ENCODE results near the gene TK2.

TK2 gene

DNA sequence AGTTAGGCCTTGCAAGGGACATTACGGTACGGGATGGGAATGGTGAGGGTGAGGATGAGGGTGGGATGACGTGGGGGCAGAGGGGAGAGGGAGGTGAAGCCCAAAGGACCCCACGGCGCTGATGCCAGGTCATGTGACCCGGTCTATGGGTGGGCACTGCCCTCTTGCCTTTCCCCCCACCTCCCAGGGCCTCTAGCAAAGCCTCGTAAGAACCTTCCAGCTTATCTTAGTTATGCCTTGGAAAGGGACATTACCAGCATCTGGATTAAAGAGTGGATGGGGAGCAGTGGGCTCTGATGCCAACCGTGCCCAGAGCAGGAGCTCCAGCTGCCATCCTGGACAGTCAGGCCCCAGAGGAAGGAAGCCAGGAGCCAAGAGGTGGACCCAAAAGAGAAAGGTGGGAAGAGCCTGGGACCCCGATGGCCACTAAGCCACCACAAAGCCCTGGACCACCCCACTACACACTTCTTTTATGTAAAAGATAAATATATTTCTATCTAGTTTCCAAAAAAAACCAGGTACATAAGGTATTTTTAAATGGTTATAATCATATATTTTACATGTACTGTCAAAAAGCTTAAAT, 40.9 kb downstream of the TK2 start:
- no peak overlapping the region for H3K4me3 ChIP-seq (ENCODE audit: low read depth, low read length)
- TF ChIP-seq POLR2A (IDR thresholded peaks at IDR 0.05; ENCODE audit: extremely low read depth, insufficient read length) (no peak), MAX (IDR thresholded peaks at IDR 0.05; ENCODE audit: low read depth, low read length) (no peak), MYC (IDR thresholded peaks at IDR 0.05; ENCODE audit: low read depth, low read length) (no peak)
- TF ChIP-seq, protein P1, sequence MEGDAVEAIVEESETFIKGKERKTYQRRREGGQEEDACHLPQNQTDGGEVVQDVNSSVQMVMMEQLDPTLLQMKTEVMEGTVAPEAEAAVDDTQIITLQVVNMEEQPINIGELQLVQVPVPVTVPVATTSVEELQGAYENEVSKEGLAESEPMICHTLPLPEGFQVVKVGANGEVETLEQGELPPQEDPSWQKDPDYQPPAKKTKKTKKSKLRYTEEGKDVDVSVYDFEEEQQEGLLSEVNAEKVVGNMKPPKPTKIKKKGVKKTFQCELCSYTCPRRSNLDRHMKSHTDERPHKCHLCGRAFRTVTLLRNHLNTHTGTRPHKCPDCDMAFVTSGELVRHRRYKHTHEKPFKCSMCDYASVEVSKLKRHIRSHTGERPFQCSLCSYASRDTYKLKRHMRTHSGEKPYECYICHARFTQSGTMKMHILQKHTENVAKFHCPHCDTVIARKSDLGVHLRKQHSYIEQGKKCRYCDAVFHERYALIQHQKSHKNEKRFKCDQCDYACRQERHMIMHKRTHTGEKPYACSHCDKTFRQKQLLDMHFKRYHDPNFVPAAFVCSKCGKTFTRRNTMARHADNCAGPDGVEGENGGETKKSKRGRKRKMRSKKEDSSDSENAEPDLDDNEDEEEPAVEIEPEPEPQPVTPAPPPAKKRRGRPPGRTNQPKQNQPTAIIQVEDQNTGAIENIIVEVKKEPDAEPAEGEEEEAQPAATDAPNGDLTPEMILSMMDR (IDR thresholded peaks at IDR 0.05; ENCODE audit: low read depth, low read length) = no peak
- no peak for DNase-seq (ENCODE audit: low read depth)

DNA sequence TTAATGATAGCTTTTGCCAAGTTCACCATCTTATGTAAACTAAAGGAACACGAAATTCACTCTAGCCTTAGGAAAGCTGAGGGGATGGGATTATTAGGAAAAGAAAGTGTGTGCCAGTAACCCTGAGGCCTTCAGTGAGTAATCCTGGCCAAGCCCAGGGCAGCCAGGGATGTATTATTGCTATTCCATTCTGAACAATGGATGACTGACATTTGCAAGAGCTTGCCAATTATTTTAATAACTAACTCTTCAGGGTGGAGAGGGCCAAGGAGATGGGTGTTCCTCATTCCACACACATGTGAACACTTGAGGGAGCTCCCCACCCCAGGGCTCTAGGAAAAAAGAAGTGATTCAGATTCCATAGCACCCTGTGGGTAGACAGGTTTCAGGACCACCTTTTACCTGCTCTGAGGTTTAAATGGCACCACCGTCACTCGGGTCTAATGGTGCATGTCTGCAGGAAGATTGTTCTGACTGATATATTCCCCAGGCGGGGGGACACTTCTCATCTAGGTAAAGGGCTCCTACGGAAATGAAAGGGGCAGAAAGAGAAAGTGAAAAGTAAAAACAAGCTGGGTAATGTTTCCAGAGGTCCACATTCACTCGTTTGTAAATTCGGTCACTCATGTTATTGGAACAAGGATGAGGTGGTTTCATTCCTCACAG, 41.5 kb downstream of the TK2 start:
- DNase-seq (ENCODE audit: low read depth) = no peak
- TF ChIP-seq POLR2A (IDR thresholded peaks at IDR 0.05; ENCODE audit: extremely low read depth, insufficient read length) (no peak), MYC (IDR thresholded peaks at IDR 0.05; ENCODE audit: low read depth, low read length) (no peak), MAX (IDR thresholded peaks at IDR 0.05; ENCODE audit: low read depth, low read length) (no peak)
- TF ChIP-seq, protein P1 (IDR thresholded peaks at IDR 0.05; ENCODE audit: low read depth, low read length) = no peak
- H3K4me3 ChIP-seq (ENCODE audit: low read depth, low read length) = no peak overlapping the region

- DNase-seq (ENCODE audit: low read depth) = no peak
- TF ChIP-seq, protein P1 (IDR thresholded peaks at IDR 0.05; ENCODE audit: low read depth, low read length) = no peak
- TF ChIP-seq MAX (IDR thresholded peaks at IDR 0.05; ENCODE audit: low read depth, low read length) = no peak
- TF ChIP-seq POLR2A (IDR thresholded peaks at IDR 0.05; ENCODE audit: extremely low read depth, insufficient read length) = no peak
- TF ChIP-seq MYC (IDR thresholded peaks at IDR 0.05; ENCODE audit: low read depth, low read length) = no peak
Observed at GRCh38 chr16:66507731-66508239, 42.1 kb downstream of the TK2 start.

DNA sequence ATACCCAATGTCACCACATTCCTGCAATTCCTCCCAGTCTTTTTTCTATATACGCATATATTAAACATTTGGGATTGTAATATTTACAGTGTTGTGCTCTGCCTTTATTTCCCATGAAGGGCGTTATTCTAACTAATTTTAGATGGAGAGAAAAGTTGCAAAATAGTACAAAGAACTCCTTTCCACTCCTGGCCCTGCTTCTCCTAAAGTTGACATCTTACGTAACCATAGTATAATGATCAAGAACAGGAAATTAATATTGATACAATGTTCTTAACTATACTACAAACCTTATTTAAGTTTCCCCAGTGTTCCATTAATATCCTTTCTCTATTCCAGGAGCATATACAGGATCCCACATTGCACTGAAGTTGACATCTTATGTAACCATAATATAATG, 46.3 kb downstream of the TK2 start:
- no peak overlapping the region for H3K4me3 ChIP-seq (ENCODE audit: low read depth, low read length)
- no peak for DNase-seq (ENCODE audit: low read depth)
- no peak for TF ChIP-seq MAX (IDR thresholded peaks at IDR 0.05; ENCODE audit: low read depth, low read length)
- TF ChIP-seq MYC (IDR thresholded peaks at IDR 0.05; ENCODE audit: low read depth, low read length) = no peak
- no peak for TF ChIP-seq POLR2A (IDR thresholded peaks at IDR 0.05; ENCODE audit: extremely low read depth, insufficient read length)
- TF ChIP-seq, protein P1 (IDR thresholded peaks at IDR 0.05; ENCODE audit: low read depth, low read length) = no peak

More at GRCh38 chr16:66507731-66508239, 42.1 kb downstream of the TK2 start:
- no peak overlapping the region for H3K4me3 ChIP-seq (ENCODE audit: low read depth, low read length)

DNA sequence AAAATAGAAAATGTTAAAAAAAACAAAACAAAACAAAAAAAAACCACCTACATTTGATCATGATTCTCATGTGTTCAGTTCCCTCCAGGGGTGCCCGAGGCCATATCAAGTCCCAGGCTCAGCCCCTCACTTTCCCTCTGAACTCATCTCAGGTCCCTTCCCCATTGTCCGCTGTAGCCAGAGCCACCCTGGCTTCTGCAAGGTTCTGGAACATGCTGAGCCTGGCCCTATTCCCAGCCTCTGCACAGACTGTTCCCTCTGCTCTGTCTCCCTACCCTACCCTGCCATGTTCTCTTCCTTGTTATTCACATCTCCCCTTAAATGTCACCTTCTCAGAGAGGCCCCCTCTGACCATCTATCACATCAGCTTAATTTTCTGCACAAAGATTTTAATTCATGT, 46.9 kb downstream of the TK2 start:
- no peak for DNase-seq (ENCODE audit: low read depth)
- H3K4me3 ChIP-seq (ENCODE audit: low read depth, low read length) = no peak overlapping the region
- TF ChIP-seq MAX (IDR thresholded peaks at IDR 0.05; ENCODE audit: low read depth, low read length) = no peak
- TF ChIP-seq, protein P1 (IDR thresholded peaks at IDR 0.05; ENCODE audit: low read depth, low read length) = no peak
- no peak for TF ChIP-seq MYC (IDR thresholded peaks at IDR 0.05; ENCODE audit: low read depth, low read length)
- TF ChIP-seq POLR2A (IDR thresholded peaks at IDR 0.05; ENCODE audit: extremely low read depth, insufficient read length) = no peak

Data from NB4 (cell line).